Epidermal melanocyte (primary cell): Measurements from ENCODE around the gene MPP1.
A peak's percentile ranks its signal among the peaks of the same experiment; 100 is the strongest.

ENCODE experiments used
- DNase-seq: peaks from one replicate; pipeline ENCODE4 v3.0.0; 2011; ENCODE audit warnings: low spot score; ENCODE audit not compliant: insufficient read length

Gene MPP1

GRCh38 chrX:154732421-154733065 lies 72.7 kb downstream of the MPP1 start:
- DNase-seq, result no peak

DNA sequence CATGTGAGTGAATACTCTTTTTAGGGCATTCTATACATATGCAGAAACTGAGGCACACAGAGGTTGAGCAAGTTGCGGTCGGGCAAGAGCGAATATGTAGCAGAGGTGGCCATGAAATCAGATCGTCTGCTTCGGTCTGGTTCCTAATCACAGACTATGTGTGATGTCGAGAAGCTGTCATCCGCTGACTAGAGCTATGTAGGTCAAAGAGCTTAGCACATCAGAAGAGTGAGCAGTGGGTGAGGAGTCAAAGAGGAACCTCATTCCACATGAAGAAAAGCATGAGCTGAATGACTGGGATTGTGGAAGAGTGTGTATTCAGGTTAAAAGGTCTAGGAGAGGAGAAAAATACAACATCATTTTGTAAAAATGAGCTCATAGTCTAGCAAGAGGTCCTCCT lies 73.4 kb downstream of the MPP1 start:
- no peak for DNase-seq

DNA sequence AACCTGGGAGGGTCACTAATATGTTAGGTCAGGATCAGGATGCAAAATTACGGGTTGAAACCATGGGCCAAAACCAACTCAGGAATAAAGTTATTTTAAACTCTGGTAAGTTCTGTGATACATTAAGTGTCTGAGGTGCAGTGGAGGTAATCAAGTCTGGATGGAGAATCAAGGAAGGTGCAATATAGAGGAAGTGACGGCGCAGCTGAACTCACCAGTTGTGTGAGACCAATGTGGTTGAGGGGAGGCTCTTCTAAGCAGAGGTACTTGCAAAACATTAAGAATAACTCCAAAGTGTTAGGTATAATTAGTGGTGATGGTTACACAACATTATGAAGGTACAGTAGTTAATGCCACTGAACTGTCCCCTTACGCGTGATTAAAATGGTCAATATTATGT lies 74.1 kb downstream of the MPP1 start:
- DNase-seq, result no peak

DNA sequence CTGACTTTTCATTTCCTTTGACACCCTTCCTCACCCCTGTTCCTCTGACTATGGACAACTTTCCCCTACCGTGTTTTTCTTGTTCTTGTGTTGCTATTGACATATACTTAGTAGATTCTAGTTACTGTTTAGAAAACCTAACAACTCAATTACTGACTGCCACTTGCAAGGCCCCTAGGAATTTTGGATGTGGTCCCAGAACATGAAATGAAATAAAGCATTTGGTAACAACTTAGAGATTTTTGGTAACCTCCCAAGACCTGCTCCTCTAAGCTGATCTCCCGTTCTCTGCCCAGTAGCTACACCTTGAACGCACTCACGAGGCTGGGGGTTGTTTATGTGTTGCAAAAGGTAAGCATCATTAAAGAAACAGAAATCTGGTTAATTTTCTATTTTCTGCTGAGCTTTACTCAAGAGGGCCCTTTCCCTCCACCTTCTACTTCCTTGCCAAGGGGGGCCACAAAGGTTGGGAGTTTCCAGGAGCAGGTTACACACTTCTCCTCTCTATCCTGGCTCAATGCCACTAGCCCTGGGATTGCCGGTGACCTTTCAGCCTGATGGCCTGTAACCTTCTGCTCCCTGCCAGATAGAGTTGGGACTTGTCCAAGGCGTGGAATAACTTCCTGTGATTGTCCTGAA lies 74.9 kb downstream of the MPP1 start:
- DNase-seq, result peak; percentile 17

GRCh38 chrX:154729439-154729838 lies 75.8 kb downstream of the MPP1 start:
- no peak for DNase-seq
